Measurements from ENCODE around the gene PRR20C.
"Not testable (repeated sequence)": the region's sequence is repeated elsewhere in the genome, so short reads cannot be mapped to it uniquely, and the experiment has no call there.

Gene PRR20C

DNA sequence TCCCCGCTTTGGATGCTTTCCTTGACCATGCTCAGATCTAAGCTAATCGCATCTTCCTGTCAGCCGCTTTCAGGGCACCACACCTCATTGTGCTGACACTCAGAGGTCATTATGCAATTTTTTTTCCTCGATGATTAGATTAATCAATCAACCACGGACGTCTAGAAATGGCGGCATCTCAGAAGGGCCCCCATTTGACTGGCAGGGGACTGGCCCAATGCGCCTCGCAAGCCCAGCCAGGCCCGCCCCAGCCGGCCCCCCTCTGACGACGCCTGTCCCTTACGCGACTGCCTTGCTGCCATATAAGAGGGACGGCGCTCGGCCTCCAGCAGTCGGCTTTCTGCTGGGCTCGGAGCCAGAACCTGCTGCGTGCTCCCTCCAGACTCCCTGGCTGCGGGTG is at the start of gene PRR20C:
Gene PRR20C, plus strand, starts transcription at position 301 of the 400 bp plus-strand sequence. CDS start 387 bp downstream, outside the sequence.
- DNase-seq, result not testable (repeated sequence)

DNA sequence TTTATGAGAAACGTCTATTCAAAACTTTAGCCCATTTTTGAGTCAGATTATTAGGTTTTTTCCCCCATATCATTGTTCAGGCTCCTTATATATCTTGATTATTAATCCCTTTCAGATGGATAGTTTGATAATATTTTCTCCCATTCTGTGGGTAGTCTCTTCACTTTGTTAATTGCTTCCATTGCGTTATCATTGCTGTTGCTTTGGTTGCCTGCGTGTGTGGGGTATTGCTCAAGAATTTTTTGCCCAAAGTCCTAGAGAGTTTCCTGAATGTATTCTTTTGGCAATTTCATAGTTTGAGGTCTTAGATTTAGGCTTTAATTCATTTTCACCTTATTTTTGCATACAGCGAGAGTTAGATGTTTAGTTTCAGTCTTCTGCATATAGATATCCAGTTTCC is 38.9 kb upstream of the PRR20C start:
- no peak for DNase-seq

DNA sequence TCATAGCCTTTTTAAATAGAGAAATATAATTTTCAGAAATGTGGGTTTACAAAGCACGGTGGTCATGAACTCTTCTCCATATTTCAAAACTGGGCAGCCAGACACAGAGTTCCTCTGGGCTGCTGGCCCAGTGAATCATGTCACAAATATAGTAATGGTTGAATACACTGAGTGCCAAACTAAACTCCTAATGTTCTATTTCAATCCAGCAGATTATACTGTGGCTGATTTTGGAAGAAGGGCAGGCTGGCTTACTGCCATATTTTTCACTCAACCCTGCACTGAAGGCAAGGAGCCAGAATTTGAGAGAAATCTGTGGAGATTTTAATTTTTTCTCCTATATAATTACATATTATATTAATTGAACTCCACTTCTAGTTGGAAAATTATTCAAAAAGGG is 30.2 kb upstream of the PRR20C start:
- peak; percentile 67 for DNase-seq

DNA sequence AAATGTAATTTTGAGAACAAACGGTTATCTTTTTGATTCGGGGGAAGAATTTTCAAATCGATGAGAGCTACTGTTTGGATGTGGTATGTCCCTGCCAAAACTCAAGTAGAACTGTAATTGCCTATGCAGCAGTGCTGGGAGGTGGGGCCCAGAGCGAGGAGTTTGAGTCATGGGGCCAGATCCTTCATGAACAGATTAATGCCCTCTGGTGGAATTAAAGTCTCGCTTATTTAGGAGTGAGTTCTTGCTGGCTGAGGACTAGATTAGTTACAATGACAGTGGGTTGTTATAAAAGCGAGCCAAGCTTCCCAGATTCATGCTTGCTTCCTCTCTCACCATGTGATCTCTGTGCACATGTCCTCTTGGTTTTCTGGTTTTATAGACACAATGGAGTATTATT is 25.0 kb upstream of the PRR20C start:
- no peak for DNase-seq

DNA sequence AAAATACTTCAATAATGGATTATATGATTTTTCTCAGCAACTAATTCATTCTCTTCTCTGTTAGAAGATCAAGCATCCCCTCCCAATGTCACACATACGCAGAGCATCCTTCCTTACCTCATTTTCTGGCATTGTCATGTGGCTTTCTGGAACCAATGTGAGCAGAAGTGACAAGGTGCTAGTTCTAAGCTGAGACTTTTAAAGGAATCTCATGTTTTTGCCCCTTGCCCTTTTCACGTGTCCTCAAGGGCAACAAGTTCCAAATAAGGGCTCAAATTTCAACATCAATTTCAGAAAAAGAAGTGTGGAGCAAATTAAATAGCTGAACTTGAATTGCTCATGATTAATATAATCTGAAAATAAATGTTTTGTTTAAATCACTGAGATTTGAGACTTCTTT is 17.8 kb upstream of the PRR20C start:
- no peak for DNase-seq

DNA sequence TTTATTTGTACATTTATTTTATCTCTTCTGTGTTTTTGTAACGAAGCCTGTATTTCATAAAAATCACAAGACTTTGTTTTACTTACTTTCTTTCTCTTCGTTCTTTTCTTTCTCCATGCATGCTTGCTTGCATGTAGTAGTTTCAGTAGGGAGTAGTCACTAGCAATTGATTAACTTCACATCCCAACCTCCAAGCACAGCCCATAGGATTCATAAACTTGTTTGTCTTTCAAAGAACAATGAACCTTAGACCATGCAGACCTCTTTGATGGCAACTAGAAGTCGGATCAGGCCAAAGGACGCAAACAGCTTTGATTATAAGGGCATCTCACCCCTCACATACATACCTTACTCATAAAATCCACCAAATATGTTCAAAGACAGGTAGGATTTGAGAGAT is 16.3 kb upstream of the PRR20C start:
- no peak for DNase-seq

DNA sequence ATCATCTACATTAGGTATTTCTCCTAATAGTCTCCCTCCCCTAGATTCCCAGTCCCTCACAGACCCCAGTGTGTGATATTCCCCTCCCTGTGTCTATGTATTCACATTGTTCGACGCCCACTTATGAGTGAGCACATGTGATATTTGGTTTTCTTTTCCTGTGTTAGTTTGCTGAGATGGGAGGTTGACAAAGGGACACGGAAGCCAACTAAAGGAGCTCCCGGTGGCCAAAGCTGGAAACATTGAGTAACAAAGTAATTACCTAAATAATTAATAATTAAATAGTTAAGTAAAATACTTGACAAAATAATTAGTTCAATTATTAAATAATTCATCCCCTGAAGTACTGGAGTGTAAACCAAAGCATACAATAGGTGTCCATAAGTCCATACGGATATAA is 14.9 kb upstream of the PRR20C start:
- no peak for DNase-seq

DNA sequence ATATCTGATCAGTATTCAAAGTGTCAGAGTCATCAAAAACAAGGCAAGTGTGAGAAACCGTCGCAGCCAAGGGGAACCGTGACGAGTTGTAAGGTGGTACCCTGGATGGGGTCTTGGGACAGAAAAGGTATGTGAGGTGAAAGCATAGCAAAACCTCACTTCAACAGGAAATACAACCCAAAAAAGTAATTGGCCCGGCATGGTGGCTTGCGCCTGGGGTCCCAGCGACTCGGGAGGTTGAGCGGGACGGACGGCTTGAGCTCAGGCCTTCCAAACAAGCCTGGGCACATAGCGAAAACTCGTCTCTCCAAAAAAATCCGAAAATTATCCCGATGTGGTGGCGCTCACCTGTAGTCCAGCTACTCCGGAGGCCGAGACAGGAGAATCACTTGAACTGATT is 14.1 kb upstream of the PRR20C start:
- not testable (repeated sequence) for DNase-seq

DNA sequence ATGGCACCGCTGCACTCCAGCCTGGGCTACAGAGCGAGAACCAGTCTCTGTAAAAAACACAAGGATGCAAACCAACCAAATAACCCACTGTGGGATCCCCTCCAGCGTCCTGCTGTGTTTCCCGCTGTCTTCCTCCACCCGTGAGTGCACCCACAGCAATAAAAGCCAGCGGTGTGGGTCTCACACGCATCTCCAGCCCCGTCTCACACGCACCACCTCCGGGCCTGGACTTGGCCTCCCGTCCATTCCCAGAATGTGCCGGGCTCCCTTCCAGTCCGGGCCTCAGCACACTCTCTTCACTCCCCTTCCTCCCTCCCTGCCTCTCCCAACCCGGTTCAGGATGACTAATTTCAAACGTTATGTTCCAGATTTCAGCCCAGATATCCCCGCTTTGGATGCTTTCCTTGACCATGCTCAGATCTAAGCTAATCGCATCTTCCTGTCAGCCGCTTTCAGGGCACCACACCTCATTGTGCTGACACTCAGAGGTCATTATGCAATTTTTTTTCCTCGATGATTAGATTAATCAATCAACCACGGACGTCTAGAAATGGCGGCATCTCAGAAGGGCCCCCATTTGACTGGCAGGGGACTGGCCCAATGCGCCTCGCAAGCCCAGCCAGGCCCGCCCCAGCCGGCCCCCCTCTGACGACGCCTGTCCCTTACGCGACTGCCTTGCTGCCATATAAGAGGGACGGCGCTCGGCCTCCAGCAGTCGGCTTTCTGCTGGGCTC is 13.5 kb upstream of the PRR20C start, which contains the start of gene PRR20A:
Gene PRR20A, plus strand, starts transcription at position 684 of the 734 bp plus-strand sequence. CDS start 387 bp downstream, outside the sequence.
- DNase-seq, result not testable (repeated sequence)

DNA sequence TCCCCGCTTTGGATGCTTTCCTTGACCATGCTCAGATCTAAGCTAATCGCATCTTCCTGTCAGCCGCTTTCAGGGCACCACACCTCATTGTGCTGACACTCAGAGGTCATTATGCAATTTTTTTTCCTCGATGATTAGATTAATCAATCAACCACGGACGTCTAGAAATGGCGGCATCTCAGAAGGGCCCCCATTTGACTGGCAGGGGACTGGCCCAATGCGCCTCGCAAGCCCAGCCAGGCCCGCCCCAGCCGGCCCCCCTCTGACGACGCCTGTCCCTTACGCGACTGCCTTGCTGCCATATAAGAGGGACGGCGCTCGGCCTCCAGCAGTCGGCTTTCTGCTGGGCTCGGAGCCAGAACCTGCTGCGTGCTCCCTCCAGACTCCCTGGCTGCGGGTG is 6.7 kb upstream of the PRR20C start, which contains the start of gene PRR20B:
Gene PRR20B, plus strand, starts transcription at position 301 of the 400 bp plus-strand sequence. CDS start 387 bp downstream, outside the sequence.
- DNase-seq, result not testable (repeated sequence)

DNA sequence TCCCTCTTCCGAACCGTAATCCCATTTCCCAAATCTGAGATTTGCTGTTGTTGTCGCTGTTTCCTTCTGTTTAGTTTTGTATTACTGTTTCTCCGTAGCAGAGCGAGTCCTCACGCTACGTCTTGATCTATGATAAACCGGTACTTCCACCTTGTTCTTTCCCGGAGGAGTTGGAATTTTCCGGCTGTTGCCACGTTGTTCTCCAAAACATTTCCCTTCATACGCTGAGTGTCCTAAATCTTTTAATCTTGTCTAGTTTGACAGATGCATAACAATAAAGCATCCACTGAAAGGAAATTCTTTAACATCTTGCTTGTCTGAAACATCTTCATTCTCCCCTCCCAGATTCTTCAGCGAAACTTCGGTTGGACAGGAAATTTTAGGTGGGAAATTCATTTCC is 5.8 kb upstream of the PRR20C start:
- not testable (repeated sequence) for DNase-seq

DNA sequence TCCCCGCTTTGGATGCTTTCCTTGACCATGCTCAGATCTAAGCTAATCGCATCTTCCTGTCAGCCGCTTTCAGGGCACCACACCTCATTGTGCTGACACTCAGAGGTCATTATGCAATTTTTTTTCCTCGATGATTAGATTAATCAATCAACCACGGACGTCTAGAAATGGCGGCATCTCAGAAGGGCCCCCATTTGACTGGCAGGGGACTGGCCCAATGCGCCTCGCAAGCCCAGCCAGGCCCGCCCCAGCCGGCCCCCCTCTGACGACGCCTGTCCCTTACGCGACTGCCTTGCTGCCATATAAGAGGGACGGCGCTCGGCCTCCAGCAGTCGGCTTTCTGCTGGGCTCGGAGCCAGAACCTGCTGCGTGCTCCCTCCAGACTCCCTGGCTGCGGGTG is 6.5 kb downstream of the PRR20C start, which contains the start of gene PRR20D:
Gene PRR20D, plus strand, starts transcription at position 301 of the 400 bp plus-strand sequence. CDS start 387 bp downstream, outside the sequence.
- DNase-seq, result not testable (repeated sequence)

DNA sequence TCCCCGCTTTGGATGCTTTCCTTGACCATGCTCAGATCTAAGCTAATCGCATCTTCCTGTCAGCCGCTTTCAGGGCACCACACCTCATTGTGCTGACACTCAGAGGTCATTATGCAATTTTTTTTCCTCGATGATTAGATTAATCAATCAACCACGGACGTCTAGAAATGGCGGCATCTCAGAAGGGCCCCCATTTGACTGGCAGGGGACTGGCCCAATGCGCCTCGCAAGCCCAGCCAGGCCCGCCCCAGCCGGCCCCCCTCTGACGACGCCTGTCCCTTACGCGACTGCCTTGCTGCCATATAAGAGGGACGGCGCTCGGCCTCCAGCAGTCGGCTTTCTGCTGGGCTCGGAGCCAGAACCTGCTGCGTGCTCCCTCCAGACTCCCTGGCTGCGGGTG is 13.0 kb downstream of the PRR20C start, which contains the start of gene PRR20E:
Gene PRR20E, plus strand, starts transcription at position 301 of the 400 bp plus-strand sequence. CDS start 387 bp downstream, outside the sequence.
- not testable (repeated sequence) for DNase-seq

DNA sequence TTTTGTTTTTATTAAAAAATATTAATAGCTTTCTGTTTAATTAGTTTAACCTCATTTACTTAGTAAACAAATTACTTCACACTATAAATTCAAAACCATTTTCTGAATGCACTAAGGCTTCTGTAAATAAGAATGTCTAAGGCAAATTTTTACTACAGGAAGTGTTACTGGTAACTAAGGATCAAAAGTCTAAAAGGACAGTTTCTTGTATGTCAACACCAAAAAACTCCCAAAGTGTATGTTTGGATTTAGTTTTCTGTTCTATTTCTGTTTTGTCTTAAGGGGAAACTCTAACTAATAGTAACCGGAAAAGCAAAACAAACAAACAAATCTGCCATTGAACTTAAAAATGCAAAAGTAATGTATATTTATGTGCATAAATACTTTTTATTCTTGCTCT is 37.8 kb downstream of the PRR20C start:
- DNase-seq, result no peak
